Coronary artery (tissue), 2 donors: Measurements from ENCODE around the gene NEDD4L.

Experiments
- DNase-seq: peaks from one replicate; pipeline ENCODE4 v3.0.0-alpha.2; 2017; ENCODE audit warnings: low spot score
- H3K27ac ChIP-seq, 2 donors: fragments of 200-600 bp; sonication (generic); one replicate each; pipeline ENCODE4 v1.5.1; 2016 to 2019
- H3K4me3 ChIP-seq: fragments of 200-600 bp; sonication (generic); 2 replicates; pipeline ENCODE4 v1.5.1; 2016; ENCODE audit warnings: mild to moderate bottlenecking, moderate library complexity
- TF ChIP-seq, protein P1 (sequence below): fragments of 200-600 bp; sonication (generic); IDR thresholded peaks from one replicate; pipeline ENCODE4 v1.5.1; 2019; ENCODE audit warnings: antibody characterized with exemption

NEDD4L gene

DNA sequence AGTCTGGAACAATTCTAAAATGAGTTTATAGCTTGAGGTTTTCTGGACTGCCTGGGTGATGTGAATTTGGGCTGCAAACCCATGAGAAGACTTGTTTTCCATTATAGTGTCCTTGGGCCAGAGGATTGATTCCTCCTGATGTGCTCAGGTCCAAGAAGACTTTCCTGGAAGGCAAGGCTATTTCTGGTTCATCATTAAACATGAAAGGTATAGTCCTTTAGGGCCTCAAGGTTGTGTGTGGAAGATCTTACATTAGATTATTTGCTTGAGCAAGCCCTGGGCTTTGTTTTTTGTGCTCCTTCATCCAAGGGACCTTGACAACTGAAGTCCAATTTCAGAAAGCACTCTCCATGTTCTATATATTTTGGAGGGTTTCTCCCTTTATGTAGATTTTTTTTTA lies 26.8 kb upstream of the NEDD4L start:
- TF ChIP-seq, protein P1, sequence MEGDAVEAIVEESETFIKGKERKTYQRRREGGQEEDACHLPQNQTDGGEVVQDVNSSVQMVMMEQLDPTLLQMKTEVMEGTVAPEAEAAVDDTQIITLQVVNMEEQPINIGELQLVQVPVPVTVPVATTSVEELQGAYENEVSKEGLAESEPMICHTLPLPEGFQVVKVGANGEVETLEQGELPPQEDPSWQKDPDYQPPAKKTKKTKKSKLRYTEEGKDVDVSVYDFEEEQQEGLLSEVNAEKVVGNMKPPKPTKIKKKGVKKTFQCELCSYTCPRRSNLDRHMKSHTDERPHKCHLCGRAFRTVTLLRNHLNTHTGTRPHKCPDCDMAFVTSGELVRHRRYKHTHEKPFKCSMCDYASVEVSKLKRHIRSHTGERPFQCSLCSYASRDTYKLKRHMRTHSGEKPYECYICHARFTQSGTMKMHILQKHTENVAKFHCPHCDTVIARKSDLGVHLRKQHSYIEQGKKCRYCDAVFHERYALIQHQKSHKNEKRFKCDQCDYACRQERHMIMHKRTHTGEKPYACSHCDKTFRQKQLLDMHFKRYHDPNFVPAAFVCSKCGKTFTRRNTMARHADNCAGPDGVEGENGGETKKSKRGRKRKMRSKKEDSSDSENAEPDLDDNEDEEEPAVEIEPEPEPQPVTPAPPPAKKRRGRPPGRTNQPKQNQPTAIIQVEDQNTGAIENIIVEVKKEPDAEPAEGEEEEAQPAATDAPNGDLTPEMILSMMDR, result no peak
- DNase-seq, result no peak
- Histone ChIP-seq H3K4me3 (no peak overlapping the region), H3K27ac (no peak overlapping the region)

DNA sequence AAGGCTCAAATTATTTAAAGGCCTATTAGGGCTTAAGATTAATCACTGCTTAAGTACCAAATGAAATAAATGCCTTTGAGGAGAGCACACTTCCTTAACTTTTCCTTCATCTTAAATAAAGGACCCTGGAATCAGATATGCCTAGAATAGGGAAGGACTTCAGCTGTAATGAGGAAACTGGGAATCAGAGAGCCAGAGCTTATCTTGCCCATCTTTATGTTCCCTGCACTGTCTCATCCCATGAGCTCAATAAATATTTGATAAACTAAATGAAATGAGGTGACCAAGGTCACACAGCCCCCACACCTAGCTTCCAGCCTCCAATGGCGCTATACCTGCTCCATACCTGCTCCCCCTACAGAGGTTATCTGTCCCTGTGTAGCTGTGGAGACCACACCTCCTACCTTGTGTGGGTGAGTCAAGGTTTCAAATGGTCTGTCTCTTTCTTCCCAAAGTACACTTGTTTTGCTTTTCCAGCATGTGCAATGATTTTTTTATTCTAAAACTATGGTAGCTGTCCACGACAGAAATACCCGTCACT lies 23.4 kb upstream of the NEDD4L start:
- TF ChIP-seq, protein P1, result no peak
- Histone ChIP-seq H3K27ac (no peak overlapping the region), H3K4me3 (no peak overlapping the region)
- no peak for DNase-seq

DNA sequence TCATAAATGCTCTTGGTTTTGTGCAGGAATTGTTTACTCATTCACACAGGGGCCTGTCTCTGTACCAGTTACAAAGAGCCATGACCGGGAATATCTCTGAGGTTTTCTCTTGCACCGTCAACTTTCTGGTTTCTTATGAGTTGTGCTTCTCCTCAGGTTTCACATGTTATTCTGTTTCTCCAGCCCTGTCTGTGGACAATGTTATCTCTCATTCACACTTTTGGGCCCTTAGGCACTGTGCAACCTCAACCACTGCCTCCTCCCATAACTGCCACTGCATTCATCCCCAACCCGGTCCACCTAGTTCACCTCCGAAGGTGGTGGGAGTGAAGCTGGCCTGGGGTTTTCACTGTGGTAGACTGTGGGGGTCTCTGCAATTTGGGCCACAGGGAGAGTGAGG lies 22.5 kb upstream of the NEDD4L start:
- DNase-seq, result no peak
- H3K4me3 ChIP-seq, result no peak overlapping the region
- TF ChIP-seq, protein P1, result no peak
- H3K27ac ChIP-seq, result no peak overlapping the region

DNA sequence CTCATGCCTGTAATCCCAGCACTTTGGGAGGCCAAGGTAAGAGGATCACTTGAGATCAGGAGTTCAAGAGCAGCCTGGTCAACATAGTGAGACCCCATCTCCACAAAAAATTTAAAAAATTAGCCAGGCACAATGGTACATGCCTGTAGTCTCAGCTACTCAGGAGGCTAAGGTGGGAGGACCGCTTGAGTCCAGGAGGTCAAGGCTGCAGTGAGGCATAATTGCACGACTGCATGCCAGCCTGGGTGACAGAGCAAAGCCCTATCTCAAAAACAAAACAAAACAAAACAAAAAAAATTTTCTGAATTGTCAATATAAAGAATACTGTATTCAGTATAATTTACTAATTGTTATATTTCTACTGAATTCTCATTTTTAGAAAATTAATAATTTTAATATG lies 20.9 kb upstream of the NEDD4L start:
- no peak for DNase-seq
- TF ChIP-seq, protein P1, result no peak
- H3K27ac ChIP-seq, result no peak overlapping the region
- H3K4me3 ChIP-seq, result no peak overlapping the region

DNA sequence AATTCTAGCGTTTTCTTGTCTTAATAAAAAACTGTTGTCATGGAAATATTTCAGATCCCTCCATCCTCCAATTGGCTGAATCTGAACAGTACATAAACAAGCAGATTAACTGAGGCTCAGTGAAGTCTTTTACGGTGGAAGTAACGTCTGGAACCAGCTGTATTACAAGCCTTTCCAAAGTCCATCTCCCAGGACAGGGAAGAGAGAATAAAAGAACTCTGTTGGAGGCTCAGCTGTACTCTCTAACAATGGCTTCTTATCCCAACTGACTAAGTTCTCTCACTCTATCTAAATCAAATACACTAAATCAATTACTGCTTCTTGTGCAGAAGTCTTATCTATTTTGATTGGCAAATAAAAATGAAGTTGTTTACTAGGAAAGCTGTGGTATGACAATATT lies 19.9 kb upstream of the NEDD4L start:
- no peak for DNase-seq
- Histone ChIP-seq H3K4me3 (no peak overlapping the region), H3K27ac (no peak overlapping the region)
- TF ChIP-seq, protein P1, result no peak

DNA sequence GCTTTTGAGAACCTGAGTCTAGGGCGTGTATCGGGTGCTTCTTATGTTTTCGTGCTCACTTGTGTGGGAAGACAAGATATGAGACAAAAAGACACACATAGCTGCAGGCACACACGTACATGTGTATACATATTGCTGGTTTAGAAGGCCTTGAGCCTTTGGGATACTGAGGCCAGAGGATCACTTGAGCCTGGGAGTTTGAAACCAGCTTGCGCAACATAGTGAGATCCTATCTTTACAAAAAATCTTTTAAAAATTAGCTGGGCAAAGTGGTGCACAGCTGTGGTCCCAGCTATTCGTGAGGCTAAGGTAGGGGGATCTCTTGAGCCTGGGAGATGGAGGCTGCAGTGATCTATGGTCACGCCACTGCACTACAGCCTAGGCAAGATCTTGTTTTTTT lies 18.8 kb upstream of the NEDD4L start:
- Histone ChIP-seq H3K4me3 (no peak overlapping the region), H3K27ac (no peak overlapping the region)
- no peak for DNase-seq
- TF ChIP-seq, protein P1, result no peak

DNA sequence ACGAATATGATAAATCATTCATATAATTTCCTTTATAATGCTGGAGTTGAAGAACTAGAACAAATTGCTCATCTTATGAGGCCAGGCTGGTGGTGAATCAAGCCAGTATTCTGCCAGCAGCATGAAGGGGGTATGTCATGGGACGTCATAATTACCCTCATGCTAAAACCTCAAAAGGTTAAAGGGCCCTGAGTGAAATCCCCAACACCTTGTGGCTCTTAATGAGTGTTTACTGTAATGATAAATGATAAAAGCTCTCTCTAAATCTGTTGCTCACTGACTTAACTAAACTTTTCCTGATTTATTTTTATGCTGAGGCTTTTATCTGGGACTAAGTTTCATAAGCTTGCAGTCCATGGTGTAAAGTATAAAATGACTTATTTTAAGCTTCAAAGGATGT lies 18.3 kb upstream of the NEDD4L start:
- DNase-seq, result no peak
- no peak overlapping the region for H3K4me3 ChIP-seq
- TF ChIP-seq, protein P1, result no peak
- H3K27ac ChIP-seq, result no peak overlapping the region
